Epithelial cell of esophagus (primary cell): ENCODE data around the gene PDCD4.

ENCODE experiments used
- DNase-seq: peaks from one replicate; pipeline ENCODE4 v3.0.0; 2010; ENCODE audit warnings: low read depth
- H3K4me3 ChIP-seq: 2 replicates; pipeline ENCODE4 v1.5.1; 2011; ENCODE audit warnings: mild to moderate bottlenecking, low read length, control low read depth
- TF ChIP-seq, protein P1 (sequence below): IDR thresholded peaks from 2 replicates; pipeline ENCODE4 v1.5.1; 2011; ENCODE audit warnings: low read depth, mild to moderate bottlenecking, low read length, control low read depth, inconsistent platforms; ENCODE audit not compliant: insufficient read depth; ENCODE audit errors: missing control alignments

PDCD4 gene

DNA sequence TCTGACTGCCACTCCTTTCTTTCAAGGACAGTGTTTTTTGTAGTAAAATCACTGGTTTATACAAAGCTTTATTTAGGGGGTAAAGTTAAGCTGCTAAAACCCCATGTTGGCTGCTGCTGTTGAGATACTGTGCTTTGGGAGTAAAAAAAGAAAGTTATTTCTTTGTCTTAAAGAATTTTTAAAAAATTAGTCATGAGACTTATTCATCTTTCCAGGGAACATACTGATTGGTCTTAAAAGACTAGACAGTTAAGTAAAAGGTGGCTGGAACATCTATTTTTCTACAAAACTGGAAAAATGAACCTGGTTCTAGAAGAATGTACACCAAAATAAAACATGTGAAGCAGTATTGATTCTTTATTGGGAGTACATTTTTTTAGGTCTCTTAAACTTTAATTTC lies 26.7 kb downstream of the PDCD4 start:
- no peak for DNase-seq
- TF ChIP-seq, protein P1, sequence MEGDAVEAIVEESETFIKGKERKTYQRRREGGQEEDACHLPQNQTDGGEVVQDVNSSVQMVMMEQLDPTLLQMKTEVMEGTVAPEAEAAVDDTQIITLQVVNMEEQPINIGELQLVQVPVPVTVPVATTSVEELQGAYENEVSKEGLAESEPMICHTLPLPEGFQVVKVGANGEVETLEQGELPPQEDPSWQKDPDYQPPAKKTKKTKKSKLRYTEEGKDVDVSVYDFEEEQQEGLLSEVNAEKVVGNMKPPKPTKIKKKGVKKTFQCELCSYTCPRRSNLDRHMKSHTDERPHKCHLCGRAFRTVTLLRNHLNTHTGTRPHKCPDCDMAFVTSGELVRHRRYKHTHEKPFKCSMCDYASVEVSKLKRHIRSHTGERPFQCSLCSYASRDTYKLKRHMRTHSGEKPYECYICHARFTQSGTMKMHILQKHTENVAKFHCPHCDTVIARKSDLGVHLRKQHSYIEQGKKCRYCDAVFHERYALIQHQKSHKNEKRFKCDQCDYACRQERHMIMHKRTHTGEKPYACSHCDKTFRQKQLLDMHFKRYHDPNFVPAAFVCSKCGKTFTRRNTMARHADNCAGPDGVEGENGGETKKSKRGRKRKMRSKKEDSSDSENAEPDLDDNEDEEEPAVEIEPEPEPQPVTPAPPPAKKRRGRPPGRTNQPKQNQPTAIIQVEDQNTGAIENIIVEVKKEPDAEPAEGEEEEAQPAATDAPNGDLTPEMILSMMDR = no peak
- no peak overlapping the region for H3K4me3 ChIP-seq

DNA sequence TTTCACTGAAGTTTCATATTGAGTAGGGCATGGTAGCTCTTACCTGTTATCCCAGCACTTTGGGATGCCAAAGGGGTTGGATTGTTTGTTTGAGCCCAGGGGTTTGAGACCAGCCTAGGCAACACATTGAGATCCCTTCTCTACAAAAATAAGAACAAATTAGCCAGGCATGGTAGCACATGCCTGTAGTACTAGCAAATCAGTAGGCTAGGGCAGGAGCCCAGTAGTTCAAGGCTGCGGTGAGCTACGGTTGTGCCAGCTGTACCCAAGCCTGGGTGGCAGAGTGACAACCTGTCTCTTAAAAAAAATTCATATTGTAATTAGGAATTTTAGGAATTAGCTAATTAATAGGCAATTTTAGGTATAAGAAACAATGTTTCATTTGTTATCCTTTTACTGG lies 29.3 kb downstream of the PDCD4 start:
- TF ChIP-seq, protein P1 = no peak
- DNase-seq = no peak
- H3K4me3 ChIP-seq = no peak overlapping the region

DNA sequence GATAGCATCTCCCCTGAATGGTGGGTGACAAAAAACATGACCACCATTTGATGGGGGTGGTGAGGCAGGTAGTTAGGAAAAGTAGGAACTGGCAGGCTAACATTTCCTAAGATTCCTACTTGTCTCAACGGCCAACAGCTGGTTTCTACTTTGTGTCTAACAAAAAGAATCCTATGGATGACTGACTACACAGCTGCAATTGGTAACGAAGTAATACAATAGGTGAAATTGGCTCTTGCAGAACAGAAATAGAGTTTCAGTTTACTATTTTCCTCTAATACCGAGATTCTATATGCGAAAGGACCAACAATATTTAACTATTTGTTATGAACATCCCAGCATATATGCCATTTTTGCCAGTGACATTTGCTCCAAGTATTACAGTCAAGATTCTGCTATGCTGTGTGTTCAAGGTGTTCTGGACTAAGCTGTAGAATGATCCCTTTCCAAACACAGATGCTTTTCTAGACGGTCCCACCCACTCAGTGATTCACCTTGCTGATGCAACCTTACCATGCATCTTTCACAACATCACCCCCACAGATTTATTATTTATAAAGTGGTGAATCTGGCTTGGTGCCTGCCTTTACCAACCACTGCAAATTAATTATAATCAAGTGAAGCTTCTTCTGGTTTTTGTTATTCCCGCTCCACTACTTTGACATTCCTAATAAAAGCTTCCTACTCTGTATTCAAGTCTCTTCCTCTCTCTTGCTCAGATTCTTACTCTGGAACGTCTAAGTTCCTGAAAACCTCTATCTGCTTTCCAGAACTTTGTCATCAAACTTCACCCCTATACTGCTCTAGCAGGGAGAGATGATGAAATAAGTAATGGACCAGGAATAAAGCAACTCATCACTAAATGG lies 30.5 kb downstream of the PDCD4 start:
- no peak overlapping the region for H3K4me3 ChIP-seq
- TF ChIP-seq, protein P1 = no peak
- DNase-seq = peak; percentile 94

DNA sequence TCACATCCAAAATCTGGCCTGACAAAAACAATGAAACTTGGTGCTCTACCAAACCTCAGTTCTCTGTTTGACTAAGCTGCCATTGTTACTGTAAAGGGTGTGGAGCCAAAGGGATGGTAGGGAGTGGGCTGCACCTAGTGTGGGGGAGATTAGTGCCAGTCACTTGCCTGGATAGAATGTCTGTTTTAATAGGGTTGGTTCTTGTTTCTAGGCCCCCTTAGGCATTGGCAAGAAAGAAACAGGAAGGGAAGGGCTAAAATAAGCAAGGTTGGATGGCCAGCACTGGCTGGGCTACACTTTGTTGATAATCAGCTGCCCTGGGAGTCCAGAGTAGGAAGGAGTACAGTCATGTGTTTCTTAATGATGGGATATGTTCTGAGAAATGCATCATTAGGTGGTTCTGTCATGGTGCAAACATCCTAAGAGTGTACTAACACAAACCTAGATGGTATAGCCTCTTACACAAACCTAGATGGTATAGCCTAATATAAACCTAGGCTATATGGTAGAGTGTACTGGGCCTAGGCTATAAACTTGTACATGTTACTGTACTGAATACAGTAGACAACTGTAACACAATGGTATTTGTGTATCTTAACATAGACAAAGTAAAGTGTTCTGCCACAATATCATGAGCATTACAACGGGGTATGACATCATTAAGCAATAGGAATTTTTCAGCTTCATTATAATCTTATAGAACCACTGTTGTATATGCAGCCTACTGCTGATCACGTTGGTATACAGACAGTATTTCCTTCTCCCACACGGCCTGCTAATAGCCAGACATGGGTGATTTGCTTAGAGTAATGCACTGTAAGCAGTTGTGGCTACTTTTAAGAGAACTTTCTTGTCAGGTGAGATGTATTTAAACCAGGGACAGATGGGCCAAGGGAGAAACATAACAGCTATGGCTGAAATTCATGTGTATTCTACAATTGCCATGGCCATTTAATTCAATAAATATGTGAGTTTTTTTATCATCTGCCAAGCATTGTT lies 31.9 kb downstream of the PDCD4 start:
- TF ChIP-seq, protein P1 = no peak

DNA sequence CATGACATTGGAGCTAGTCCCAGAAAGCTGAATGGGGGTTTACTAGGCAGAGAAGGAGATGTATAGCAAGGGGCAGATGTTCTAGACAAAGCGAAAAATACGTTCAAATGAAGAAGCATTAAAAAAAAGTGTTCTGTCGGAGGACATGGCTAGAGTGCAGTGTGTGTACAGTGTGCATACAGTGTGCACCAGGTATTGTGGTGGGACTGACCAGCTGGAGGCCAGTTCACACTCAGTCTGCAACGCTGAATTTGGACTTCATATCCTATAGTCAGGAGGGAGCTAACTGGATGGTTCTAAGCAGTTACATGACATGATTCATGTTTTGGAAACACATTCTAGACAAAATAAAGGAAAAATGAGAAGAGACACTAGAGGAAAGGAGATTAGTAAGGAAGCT lies 38.4 kb downstream of the PDCD4 start:
- TF ChIP-seq, protein P1 = no peak
- DNase-seq = no peak
- no peak overlapping the region for H3K4me3 ChIP-seq

More for the DNA sequence above, 31.9 kb downstream of the PDCD4 start:
- H3K4me3 ChIP-seq = no peak overlapping the region
- no peak for DNase-seq

DNA sequence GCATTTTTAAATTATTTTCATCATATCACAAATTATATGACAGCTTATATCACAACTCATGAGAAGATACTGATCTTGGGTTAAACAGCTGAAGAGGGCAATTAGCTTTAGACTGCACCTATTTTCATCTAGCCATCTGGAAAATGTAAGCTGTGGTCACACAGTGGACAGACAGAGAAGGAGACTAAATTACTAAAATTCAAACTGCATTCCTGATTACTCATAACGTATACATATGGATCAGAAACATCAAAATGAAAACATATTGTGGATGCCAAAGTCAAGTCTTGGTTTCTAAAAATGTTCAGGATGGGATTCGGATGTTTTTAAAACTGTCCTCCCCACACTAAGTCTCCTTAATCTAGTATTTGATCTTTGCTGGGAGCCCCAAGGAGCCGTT lies 40.6 kb downstream of the PDCD4 start:
- H3K4me3 ChIP-seq = no peak overlapping the region
- DNase-seq = no peak

More for the DNA sequence above, 40.6 kb downstream of the PDCD4 start:
- TF ChIP-seq, protein P1 = no peak
